Left renal pelvis (tissue), 4 donors: Measurements from ENCODE around the gene C1QTNF12. TPM values are rescaled to one million over a fixed set of nuclear protein-coding genes. Genes with fewer than 3 reads are reported as not detected.
"Not testable (repeated sequence)": the region's sequence is repeated elsewhere in the genome, so short reads cannot be mapped to it uniquely, and the experiment has no call there.

Experiments used
- DNase-seq, 4 donors: peaks; one replicate each; pipeline ENCODE4 v3.0.0-alpha.2; 2013; ENCODE audit warnings: low read depth in 4 of 4, low spot score in 3 of 4
- polyA plus RNA-seq, 4 donors: library from polyadenylated mRNA; unstranded; fragments of 120-200 nt; gene quantifications; one replicate each; pipeline ENCODE4 v1.2.1, GENCODE V29; 2013; ENCODE audit not compliant: insufficient read length in 4 of 4

Gene C1QTNF12
- polyA plus RNA-seq, 4 donors: 4.1 to 17.4 (median 8.5) TPM

DNA sequence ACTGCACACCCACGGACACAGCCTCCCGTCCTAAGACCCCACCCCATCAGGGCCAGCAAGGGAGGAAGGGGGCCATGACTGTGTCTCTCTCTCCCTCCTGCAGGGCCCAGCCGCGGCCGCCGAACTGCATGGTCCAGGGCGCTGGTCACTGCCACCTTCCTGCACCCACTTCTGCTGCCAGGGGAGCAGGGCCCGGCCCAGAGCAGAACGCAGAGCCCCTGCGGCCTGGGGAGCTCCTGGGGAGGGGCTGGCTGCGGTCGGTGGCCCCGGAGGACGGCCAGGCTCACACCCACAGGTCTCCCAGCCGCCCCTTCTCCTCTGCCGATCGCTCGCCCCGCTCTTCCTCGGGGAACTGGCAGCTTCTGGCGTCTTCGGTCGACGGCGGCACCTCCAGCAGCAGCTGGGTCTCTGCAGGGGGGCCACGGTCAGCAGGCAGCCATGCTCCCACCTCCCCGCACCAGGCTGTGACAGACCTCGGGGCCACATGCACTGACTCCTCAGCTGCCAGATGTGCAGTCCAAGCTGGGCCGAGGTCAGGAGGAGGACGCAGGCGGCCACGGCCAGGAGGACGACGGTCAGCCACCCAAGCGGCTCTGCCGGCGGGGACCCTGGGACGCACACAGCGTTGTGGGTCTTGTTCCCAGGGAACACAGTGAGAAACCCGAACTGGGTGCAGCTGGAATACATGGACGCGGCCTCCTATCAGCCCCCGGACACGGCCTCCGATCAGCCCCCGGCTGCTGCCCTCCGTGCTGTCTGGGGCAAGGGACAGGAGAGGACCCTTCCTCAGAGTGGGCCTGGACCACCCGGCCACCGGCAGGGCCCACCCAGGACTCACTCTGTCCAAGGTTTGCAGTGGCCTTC is 42.7 kb downstream of the C1QTNF12 start:
- no peak for DNase-seq

DNA sequence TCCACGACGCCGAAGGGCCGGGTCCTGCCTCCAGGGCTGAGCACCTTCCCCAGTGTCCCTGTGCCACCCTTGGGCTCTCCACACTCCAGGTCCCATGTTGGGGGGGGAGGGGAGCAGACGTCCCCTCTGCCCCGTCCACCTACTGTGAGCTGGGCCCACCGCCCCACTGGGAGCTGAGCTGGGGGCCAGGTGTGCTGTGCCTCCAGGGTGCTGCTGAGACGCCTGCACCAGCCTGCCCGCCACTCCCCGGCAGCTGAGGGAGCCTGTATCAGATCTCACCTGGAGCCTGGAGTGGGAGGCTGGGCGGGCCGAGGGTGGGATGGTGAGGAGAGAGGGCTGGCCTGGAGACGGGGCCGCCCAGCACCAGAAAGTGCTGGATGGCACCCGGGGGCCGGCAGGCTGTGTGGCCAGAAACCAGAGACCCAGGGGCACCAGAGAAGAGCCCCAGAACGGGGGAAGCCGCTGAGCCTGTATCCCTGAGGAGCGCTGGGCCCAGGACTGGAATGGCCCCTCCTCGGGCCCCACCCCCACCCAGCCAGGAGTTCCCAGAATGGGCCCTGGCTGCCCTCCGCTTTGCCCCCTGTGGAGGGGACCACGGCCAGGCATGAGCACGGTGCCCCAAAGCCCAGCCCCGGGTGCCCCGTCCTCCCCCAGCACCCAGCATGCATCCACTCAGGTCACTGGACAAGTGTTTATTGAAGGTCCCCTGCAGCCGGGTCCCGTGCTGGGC is 43.5 kb downstream of the C1QTNF12 start:
- no peak for DNase-seq

DNA sequence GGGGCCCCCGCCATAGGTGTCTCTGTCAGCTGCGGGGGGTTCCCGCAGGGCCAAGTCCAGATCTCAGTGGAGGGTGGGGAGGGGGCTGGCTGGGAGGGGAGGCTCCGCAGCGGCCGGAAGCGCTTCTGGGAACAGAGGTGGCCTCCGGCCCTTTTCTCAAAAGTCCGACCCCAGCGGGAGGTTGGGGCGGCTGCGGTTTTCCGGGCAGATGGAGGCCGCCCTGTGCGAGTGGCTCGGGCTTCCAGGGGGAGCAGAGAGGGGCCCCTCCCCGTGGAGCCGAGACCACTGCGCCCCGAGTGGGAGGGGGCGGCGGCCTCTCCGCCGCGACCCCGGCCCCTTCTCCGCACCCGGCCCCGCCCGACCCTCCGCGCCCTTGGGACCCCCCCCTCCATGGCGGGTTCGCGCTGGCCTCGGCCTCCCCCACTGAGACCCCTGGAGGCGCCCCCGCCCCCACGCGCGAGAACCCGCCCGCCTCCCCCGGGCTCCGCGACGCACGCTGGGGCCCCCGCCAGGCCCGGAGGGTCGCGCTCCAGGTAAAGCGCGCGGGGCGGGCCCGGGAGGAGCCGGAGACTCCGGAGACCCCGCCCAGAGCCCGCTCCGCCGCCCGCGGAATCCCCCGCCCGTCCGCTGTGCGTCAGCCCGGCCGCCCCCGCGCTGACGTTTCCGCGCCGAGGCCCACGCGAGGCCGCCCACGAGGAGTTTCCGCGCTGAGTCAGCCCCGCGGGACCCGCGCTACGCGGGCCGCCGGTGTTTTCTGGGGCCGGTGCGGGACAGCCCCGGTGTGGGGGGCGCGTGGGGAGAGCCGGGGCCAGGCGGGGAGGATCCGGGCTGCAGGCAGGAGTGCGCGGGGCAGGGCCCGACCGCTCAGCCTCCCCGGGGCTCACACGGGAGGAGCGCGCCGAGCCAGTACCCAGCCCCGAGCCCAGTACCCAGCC is 45.4 kb downstream of the C1QTNF12 start:
- DNase-seq: no peak

DNA sequence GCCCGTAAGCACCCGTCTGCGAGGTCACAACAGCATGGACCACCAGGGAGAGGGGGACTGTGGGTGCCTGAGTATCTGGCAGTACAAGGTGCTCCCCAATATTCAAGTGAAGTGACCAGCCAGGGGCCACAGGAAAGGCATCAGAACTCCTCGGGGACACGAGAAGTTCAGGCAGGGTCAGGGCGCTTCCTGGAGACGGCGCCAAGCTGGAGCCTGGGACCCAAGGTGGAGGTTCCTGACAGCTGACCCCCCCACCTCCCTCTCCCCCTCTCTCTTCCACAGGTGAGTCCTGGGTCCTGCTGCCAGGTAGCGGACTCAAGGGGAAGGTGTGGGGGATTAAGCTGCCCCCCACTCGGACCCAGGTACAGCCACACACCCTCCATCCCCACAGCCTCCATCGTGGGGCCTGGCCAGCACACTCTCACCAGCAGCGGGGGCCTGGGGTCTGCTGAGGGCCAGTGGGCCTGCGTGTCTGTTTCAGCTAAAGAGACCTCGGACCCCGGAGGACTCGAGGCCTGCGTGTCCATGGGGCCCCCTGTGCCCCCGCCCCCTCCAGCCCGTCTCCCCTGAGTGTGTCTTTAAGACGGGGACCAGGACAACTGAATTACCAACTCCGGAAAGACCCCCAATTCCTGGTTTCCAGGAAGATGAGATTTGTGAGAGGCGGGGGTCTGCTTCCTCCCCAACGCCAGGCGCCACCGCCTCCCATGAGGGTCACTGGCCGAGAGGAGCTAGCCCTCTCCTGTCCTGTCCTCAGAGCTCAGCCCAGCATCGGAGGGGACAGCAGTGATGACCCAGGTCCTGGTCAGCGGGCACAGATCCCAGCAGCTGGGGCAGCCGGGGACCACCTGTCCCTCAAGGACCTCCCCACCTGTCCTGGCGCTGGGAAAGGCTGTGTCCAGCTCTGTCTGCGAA is 46.3 kb downstream of the C1QTNF12 start:
- no peak for DNase-seq

- no peak for DNase-seq
Measured at GRCh38 chr1:1199141-1199960, 47.2 kb downstream of the C1QTNF12 start.

DNA sequence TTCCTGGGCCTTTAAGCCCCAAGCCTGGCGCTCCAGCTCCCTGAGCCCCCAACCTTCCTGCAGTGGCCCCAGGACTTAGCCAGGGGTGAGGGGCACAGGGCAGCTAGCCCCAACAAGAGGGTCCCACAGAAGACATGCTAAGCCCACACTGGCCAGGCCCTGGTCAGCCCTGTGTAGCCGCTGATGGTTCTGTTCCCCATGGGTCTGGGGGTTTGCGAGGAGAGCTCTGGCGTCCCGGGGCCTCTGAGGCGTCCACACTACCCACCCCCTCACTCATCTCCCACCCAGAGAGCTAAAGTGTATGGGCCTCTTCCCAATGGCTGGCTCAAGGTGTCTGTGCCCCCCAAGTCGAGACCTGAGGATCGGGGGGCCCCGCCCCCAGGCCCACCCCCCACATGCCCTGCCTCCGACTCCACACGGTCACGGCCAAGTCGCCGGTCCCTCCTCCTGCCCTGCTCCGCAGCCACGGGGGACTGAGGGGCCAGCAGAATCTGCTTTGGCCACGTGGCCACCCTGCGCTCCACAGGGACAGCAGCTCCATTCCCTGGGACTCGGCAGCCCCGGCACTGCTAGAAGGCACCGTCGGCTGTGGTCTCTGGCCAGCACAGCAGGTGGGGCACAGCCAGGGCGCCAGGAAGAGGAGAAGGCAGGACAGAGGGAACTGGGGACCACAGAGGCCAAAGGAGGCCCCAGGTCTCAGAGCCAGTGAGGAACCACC is 47.9 kb downstream of the C1QTNF12 start:
- no peak for DNase-seq

- no peak for DNase-seq
Measured at GRCh38 chr1:1197551-1198422, 48.7 kb downstream of the C1QTNF12 start.

DNA sequence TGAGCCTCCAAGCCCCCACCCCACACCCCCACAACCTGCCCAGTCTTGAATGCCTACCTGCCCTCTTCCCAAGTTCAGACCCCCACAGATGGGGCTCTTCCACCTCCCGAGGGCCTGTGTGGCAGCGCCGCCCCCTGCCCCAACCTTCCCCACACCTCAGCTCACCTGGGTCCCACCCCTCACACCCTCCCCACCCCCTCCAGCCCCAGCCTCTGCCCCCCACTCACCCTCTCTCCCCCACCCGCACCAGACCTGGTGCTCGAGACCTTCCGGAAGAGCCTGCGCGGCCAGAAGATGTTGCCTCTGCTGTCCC is 49.4 kb downstream of the C1QTNF12 start:
- no peak for DNase-seq

- no peak for DNase-seq
Measured at GRCh38 chr1:1196431-1197187, 49.9 kb downstream of the C1QTNF12 start.

DNA sequence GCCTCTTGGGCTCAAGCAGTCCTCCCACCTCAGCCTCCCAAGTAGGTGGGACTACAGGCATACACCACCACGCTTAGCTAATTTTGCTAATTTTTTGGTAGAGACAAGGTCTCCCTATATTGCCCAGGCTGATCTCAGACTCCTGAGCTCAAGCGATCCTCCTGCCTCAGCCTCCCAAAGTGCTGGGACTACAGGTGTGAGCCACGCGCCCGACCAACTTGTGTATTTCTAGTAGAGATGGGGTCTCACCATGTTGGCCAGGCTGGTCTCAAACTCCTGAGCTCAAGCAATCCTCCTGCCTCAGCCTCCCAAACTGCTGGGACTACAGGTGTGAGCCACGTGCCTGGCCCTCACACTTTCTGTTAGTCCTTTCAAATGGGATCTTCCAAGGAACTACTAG is 50.8 kb downstream of the C1QTNF12 start:
- not testable (repeated sequence) for DNase-seq

DNA sequence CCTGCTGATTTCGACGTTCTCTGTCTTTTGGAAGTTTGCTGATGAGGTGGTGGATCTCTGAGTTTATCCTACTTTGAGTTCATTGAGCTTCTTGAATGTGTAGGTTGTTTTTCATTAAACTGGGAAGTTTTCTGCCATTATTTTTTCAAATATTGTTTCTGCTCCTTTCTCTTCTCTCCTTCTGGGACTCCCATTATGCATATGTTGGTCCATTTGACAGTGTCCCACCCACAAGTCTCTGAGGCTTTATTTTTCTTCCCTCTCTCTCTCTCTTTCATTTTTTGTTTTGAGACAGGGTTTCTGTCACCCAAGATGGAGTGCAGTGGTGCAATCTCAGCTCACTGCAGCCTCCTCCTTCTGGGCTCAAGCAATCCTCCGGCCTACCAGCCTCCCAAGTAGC is 51.8 kb downstream of the C1QTNF12 start:
- no peak for DNase-seq

Other genes with a start within 250 kb of the C1QTNF12 start
- gene HES4, start 246.6 kb downstream of the C1QTNF12 start, polyA plus RNA-seq: 10 to 100 TPM in 3 of 4 donors, 1 to 10 TPM in 1; 5.5 to 38.1 (median 17.4) TPM
- 10 to 100 TPM in 3 of 4 donors, 1 to 10 TPM in 1; 9.6 to 17.1 (median 13.6) TPM for gene ISG15, start 233.2 kb downstream of the C1QTNF12 start, polyA plus RNA-seq
- gene AGRN, start 226.6 kb downstream of the C1QTNF12 start, polyA plus RNA-seq: 100 to 1,000 TPM in 3 of 4 donors, 10 to 100 TPM in 1; 60.6 to 306 (median 204) TPM
- gene RNF223, start 172.4 kb downstream of the C1QTNF12 start, polyA plus RNA-seq: under 1 TPM in 3 of 4 donors, not detected in 1; 0.23 to 0.85 (median 0.70) TPM
- gene C1orf159, start 130.6 kb downstream of the C1QTNF12 start, polyA plus RNA-seq: 10 to 100 TPM in 1 of 4 donors, 1 to 10 TPM in 3; 7.0 to 19.3 (median 7.2) TPM
- under 1 TPM in 3 of 4 donors, not detected in 1; 0.43 to 0.86 (median 0.79) TPM for gene TTLL10, start 72.8 kb downstream of the C1QTNF12 start, polyA plus RNA-seq
- under 1 TPM; 0.26 to 0.72 (median 0.51) TPM for gene TNFRSF18, start 40.1 kb downstream of the C1QTNF12 start, polyA plus RNA-seq
- 1 to 10 TPM; 1.5 to 2.7 (median 1.8) TPM for gene TNFRSF4, start 32.6 kb downstream of the C1QTNF12 start, polyA plus RNA-seq
- 100 to 1,000 TPM; 120 to 139 (median 128) TPM for gene SDF4, start 14.7 kb downstream of the C1QTNF12 start, polyA plus RNA-seq
- gene B3GALT6, start 14.5 kb downstream of the C1QTNF12 start, polyA plus RNA-seq: 10 to 100 TPM; 15.8 to 22.2 (median 20.6) TPM
- 10 to 100 TPM; 43.8 to 68.3 (median 49.3) TPM for gene UBE2J2, start 27.1 kb upstream of the C1QTNF12 start, polyA plus RNA-seq
- gene SCNN1D, start 33.7 kb upstream of the C1QTNF12 start, polyA plus RNA-seq: 1 to 10 TPM; 2.3 to 9.0 (median 6.5) TPM
- 10 to 100 TPM; 18.3 to 44.1 (median 34.0) TPM for gene ACAP3, start 61.2 kb upstream of the C1QTNF12 start, polyA plus RNA-seq
- 10 to 100 TPM in 1 of 4 donors, 1 to 10 TPM in 3; 5.5 to 12.2 (median 6.0) TPM for gene PUSL1, start 61.9 kb upstream of the C1QTNF12 start, polyA plus RNA-seq
- gene INTS11, start 77.9 kb upstream of the C1QTNF12 start, polyA plus RNA-seq: 100 to 1,000 TPM in 3 of 4 donors, 10 to 100 TPM in 1; 93.1 to 177 (median 108) TPM
- gene CPTP, start 78.1 kb upstream of the C1QTNF12 start, polyA plus RNA-seq: 10 to 100 TPM; 10.3 to 19.5 (median 13.2) TPM
- under 1 TPM; 0.24 to 0.45 (median 0.37) TPM for gene TAS1R3, start 84.6 kb upstream of the C1QTNF12 start, polyA plus RNA-seq
- 10 to 100 TPM; 25.8 to 45.4 (median 26.1) TPM for gene DVL1, start 102.7 kb upstream of the C1QTNF12 start, polyA plus RNA-seq
- gene MXRA8, start 111.8 kb upstream of the C1QTNF12 start, polyA plus RNA-seq: 100 to 1,000 TPM; 133 to 208 (median 158) TPM
- 10 to 100 TPM; 44.3 to 95.3 (median 56.8) TPM for gene AURKAIP1, start 128.5 kb upstream of the C1QTNF12 start, polyA plus RNA-seq
- 100 to 1,000 TPM; 205 to 377 (median 227) TPM for gene CCNL2, start 152.6 kb upstream of the C1QTNF12 start, polyA plus RNA-seq
- gene MRPL20, start 160.6 kb upstream of the C1QTNF12 start, polyA plus RNA-seq: 100 to 1,000 TPM in 3 of 4 donors, 10 to 100 TPM in 1; 89.3 to 155 (median 113) TPM
- 10 to 100 TPM in 1 of 4 donors, 1 to 10 TPM in 3; 1.6 to 23.4 (median 9.1) TPM for gene ANKRD65, start 174.6 kb upstream of the C1QTNF12 start, polyA plus RNA-seq
- gene VWA1, start 189.0 kb upstream of the C1QTNF12 start, polyA plus RNA-seq: 10 to 100 TPM; 20.7 to 79.4 (median 48.5) TPM
- 1 to 10 TPM in 3 of 4 donors, under 1 TPM in 1; 0.41 to 4.7 (median 1.9) TPM for gene ATAD3C, start 203.0 kb upstream of the C1QTNF12 start, polyA plus RNA-seq
- 10 to 100 TPM in 3 of 4 donors, 1 to 10 TPM in 1; 8.4 to 28.1 (median 14.2) TPM for gene ATAD3B, start 225.0 kb upstream of the C1QTNF12 start, polyA plus RNA-seq